Fibroblast of lung (primary cell): Measurements from ENCODE around the gene MAN2B2.

ENCODE experiments used
- EZH2 ChIP-seq: IDR thresholded peaks from 2 replicates; pipeline ENCODE4 v1.5.1; 2012; ENCODE audit warnings: low read length, control low read depth, mild to moderate bottlenecking; ENCODE audit errors: missing control alignments
- TF ChIP-seq, protein P1 (sequence below), 2 donors: IDR thresholded peaks in 1 of 2; conservative IDR thresholded peaks in 1 of 2; 1 replicate in 1 of 2; 2 replicates in 1 of 2; pipeline ENCODE4 v1.5.1; 2011 to 2012; ENCODE audit warnings: low read length in 2 of 2, control low read depth in 1 of 2, inconsistent platforms in 1 of 2, low read depth in 1 of 2, mild to moderate bottlenecking in 1 of 2

DNA sequence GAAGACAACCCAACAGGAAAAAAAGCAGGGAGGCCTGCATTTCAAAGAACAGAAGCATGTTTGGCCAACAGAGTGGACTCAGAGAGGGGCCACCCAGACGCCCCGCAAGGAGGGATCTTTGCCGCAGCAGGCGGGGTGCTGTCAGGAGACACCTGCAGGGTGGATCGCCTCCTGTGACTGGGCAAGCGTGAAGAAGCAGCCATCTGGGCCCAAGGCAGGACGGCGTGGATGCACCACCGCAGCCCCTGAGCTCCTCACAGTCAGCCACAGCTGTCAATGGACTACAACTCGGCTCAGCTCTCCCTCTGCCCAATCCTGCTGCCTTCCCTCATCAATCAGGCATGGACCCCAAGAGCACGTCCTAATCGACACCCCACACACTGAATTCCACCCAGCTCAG lies 32.0 kb upstream of the MAN2B2 start:
- no peak for TF ChIP-seq EZH2
- TF ChIP-seq, protein P1, sequence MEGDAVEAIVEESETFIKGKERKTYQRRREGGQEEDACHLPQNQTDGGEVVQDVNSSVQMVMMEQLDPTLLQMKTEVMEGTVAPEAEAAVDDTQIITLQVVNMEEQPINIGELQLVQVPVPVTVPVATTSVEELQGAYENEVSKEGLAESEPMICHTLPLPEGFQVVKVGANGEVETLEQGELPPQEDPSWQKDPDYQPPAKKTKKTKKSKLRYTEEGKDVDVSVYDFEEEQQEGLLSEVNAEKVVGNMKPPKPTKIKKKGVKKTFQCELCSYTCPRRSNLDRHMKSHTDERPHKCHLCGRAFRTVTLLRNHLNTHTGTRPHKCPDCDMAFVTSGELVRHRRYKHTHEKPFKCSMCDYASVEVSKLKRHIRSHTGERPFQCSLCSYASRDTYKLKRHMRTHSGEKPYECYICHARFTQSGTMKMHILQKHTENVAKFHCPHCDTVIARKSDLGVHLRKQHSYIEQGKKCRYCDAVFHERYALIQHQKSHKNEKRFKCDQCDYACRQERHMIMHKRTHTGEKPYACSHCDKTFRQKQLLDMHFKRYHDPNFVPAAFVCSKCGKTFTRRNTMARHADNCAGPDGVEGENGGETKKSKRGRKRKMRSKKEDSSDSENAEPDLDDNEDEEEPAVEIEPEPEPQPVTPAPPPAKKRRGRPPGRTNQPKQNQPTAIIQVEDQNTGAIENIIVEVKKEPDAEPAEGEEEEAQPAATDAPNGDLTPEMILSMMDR (conservative IDR thresholded peaks at IDR 0.05 in 1 of 2, IDR thresholded peaks at IDR 0.05 in 1 of 2; ENCODE audit: low read depth in 1 of 2, low read length in 2 of 2): no peak
